Vagina (tissue), 2 donors: ENCODE measurements around the gene SLC39A11.

Experiments
- CTCF ChIP-seq, 3 experiments: fragments of 450-650 bp in 2 of 3; fragments of 200-600 bp in 1 of 3; sonication (generic) in 1 of 3; IDR thresholded peaks; one replicate each; pipeline ENCODE4 v1.5.1; 2017 to 2019; ENCODE audit warnings: antibody characterized with exemption in 3 of 3, mild to moderate bottlenecking in 2 of 3, moderate library complexity in 2 of 3
- POLR2A ChIP-seq, 2 donors: fragments of 450-650 bp; IDR thresholded peaks; one replicate each; pipeline ENCODE4 v1.6.1; 2017; ENCODE audit warnings: antibody characterized with exemption in 2 of 2, mild to moderate bottlenecking in 2 of 2, moderate library complexity in 2 of 2
- POLR2AphosphoS5 ChIP-seq, 2 donors: sonication (generic); formaldehyde crosslinking; IDR thresholded peaks; one replicate each; pipeline ENCODE4 v1.9.0; 2017; ENCODE audit warnings: antibody characterized with exemption in 2 of 2, mild to moderate bottlenecking in 2 of 2, low read depth in 1 of 2; ENCODE audit not compliant: insufficient read depth in 1 of 2

- no peak for TF ChIP-seq CTCF (IDR thresholded peaks at IDR 0.05)
- no peak for TF ChIP-seq POLR2AphosphoS5 (IDR thresholded peaks at IDR 0.05; ENCODE audit: insufficient read depth in 1 of 2, low read depth in 1 of 2)
- no peak for TF ChIP-seq POLR2A (IDR thresholded peaks at IDR 0.05)
Measured at GRCh38 chr17:72795941-72796340, 296.5 kb downstream of the SLC39A11 start.
